ENCODE results near the gene NSD1. TPM values are rescaled to one million over a fixed set of nuclear protein-coding genes. Genes with fewer than 3 reads are reported as not detected.

The NSD1 gene
- total RNA-seq, 1 donor from 2014 or later: 37.5 TPM

DNA sequence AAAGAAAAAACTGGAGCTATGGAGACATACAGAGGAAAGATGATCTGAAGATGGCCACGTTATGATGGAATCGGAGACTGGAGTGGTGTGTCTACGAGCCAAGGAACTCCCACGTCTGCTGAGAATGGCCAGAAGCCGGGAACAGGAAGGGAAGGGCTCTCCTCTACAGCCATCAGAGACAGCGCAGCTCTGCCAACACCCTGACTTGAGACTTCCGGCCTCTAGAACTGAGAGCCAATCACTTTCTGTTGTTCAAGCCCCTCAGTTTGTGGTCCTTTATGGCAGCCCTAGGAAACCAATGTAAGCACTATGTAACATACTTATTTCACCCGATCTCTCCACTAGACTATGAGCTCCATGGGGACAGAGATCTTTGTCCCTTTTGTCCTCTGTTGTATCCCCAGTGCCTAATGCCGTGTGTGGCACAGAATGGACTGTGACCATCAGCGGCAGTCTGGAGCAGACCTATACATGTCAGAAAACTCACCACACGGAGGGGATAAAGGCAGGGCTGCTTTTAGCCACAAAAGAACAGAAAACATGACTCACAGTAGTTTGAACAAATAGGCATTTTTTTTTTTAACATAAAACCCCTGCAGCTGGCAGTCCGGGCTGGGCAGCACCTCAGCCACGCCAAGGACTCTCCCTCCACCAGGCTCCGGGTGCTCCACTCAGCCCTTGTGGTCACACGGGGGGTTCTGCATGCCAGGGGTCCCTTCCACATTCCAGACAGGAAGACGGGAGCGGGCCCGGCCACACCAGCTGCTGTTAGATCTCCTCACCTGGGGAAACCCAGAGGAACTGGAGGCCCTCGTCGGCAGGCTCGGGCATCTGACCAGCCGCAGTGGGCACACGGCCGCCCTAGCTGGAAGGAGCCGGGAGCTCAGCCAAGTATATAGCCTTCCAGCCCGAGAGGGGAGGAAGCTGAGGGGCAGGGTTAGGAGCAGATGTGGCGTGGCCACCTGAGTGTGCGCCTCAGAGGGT, 194.3 kb downstream of the NSD1 start:
- TF ChIP-seq, protein P1, sequence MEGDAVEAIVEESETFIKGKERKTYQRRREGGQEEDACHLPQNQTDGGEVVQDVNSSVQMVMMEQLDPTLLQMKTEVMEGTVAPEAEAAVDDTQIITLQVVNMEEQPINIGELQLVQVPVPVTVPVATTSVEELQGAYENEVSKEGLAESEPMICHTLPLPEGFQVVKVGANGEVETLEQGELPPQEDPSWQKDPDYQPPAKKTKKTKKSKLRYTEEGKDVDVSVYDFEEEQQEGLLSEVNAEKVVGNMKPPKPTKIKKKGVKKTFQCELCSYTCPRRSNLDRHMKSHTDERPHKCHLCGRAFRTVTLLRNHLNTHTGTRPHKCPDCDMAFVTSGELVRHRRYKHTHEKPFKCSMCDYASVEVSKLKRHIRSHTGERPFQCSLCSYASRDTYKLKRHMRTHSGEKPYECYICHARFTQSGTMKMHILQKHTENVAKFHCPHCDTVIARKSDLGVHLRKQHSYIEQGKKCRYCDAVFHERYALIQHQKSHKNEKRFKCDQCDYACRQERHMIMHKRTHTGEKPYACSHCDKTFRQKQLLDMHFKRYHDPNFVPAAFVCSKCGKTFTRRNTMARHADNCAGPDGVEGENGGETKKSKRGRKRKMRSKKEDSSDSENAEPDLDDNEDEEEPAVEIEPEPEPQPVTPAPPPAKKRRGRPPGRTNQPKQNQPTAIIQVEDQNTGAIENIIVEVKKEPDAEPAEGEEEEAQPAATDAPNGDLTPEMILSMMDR (IDR thresholded peaks at IDR 0.05; ENCODE audit: insufficient read depth, low read length, poor library complexity, severe bottlenecking): no peak
- H3K36me3 ChIP-seq (ENCODE audit: control insufficient read depth, insufficient read depth, low read length): peaks cover 2% of the 10 kb centered on the region
- DNase-seq (ENCODE audit: low read depth): peak; percentile 67
- H3K27me3 ChIP-seq (ENCODE audit: control insufficient read depth, insufficient read depth, low read length): no peaks in the 10 kb centered on the region
- no peak overlapping the region for H3K4me3 ChIP-seq (ENCODE audit: low read depth, low read length)

DNA sequence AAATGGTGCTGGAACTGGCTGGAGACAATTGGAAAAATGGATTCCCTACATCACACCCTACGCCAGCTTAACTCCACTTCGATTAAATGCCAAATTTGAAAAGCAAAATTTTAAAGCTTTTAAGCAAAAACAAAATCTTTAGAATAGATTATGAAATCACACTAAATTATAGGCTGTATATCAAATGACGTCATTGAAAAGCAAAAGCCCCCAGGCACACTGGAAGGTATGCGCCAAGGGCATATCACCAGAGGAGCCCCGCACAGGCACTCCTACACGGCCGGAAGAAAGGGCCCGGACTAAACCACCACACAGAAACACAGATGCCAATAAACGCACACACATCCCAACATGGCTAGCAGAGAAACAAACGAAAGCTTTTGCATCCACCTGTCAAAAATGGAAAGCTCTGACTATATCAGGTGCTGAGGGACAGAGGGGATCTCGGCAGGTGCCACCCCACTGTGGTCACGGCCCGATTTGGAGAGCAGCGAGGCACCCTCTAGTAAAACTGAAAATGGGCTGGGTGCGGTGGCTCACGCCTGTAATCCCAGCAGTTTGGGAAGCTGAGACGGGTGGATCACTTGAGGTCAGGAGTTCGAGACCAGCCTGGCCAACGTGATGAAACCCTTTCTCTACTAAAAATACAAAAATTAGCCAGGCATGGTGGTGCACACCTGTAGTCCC, 195.1 kb downstream of the NSD1 start:
- Histone ChIP-seq H3K4me3 (ENCODE audit: low read depth, low read length) (no peak overlapping the region), H3K36me3 (ENCODE audit: control insufficient read depth, insufficient read depth, low read length) (peaks cover 4% of the 10 kb centered on the region)
- TF ChIP-seq, protein P1 (IDR thresholded peaks at IDR 0.05; ENCODE audit: insufficient read depth, low read length, poor library complexity, severe bottlenecking): no peak

GRCh38 chr5:177329883-177330282, 196.3 kb downstream of the NSD1 start:
- Histone ChIP-seq H3K27me3 (ENCODE audit: control insufficient read depth, insufficient read depth, low read length) (no peaks in the 10 kb centered on the region), H3K4me3 (ENCODE audit: low read depth, low read length) (no peak overlapping the region), H3K36me3 (ENCODE audit: control insufficient read depth, insufficient read depth, low read length) (peaks cover 7% of the 10 kb centered on the region)
- no peak for DNase-seq (ENCODE audit: low read depth)
- TF ChIP-seq, protein P1 (IDR thresholded peaks at IDR 0.05; ENCODE audit: insufficient read depth, low read length, poor library complexity, severe bottlenecking): no peak

More for the DNA sequence above, 195.1 kb downstream of the NSD1 start:
- H3K27me3 ChIP-seq (ENCODE audit: control insufficient read depth, insufficient read depth, low read length): no peaks in the 10 kb centered on the region
- DNase-seq (ENCODE audit: low read depth): no peak

GRCh38 chr5:177330991-177331842, 197.6 kb downstream of the NSD1 start:
- no peak overlapping the region for H3K4me3 ChIP-seq (ENCODE audit: low read depth, low read length)
- H3K36me3 ChIP-seq (ENCODE audit: control insufficient read depth, insufficient read depth, low read length): peaks cover 7% of the 10 kb centered on the region
- DNase-seq (ENCODE audit: low read depth): no peak
- no peaks in the 10 kb centered on the region for H3K27me3 ChIP-seq (ENCODE audit: control insufficient read depth, insufficient read depth, low read length)
- TF ChIP-seq, protein P1 (IDR thresholded peaks at IDR 0.05; ENCODE audit: insufficient read depth, low read length, poor library complexity, severe bottlenecking): no peak

GRCh38 chr5:177332031-177332895, 198.7 kb downstream of the NSD1 start:
- no peak for DNase-seq (ENCODE audit: low read depth)
- TF ChIP-seq, protein P1 (IDR thresholded peaks at IDR 0.05; ENCODE audit: insufficient read depth, low read length, poor library complexity, severe bottlenecking): no peak
- Histone ChIP-seq H3K4me3 (ENCODE audit: low read depth, low read length) (no peak overlapping the region), H3K36me3 (ENCODE audit: control insufficient read depth, insufficient read depth, low read length) (peaks cover 7% of the 10 kb centered on the region), H3K27me3 (ENCODE audit: control insufficient read depth, insufficient read depth, low read length) (no peaks in the 10 kb centered on the region)

Measured in kidney epithelial cell (primary cell).